Measurements from ENCODE around the gene NDUFC2.

GRCh38 chr11:78076733-78077403 lies 2.8 kb downstream of the NDUFC2 start:
- no peak for TF ChIP-seq CTCF (conservative IDR thresholded peaks at IDR 0.05)
- no peak for TF ChIP-seq ZFX (IDR thresholded peaks at IDR 0.05)
